Uterus (tissue), 2 donors: ENCODE data around the gene TACR1.

ENCODE experiments used
- CTCF ChIP-seq, 4 experiments: fragments of 200-600 bp in 2 of 4; fragments of 450-650 bp in 2 of 4; sonication (generic) in 2 of 4; IDR thresholded peaks; one replicate each; pipeline ENCODE4 v1.5.1; 2016 to 2019; ENCODE audit warnings: antibody characterized with exemption in 4 of 4, mild to moderate bottlenecking in 2 of 4, moderate library complexity in 1 of 4
- POLR2A ChIP-seq, 2 donors: fragments of 450-650 bp; IDR thresholded peaks; one replicate each; pipeline ENCODE4 v1.6.1; 2016; ENCODE audit warnings: antibody characterized with exemption in 2 of 2, mild to moderate bottlenecking in 1 of 2, moderate library complexity in 1 of 2

- no peak for TF ChIP-seq CTCF (IDR thresholded peaks at IDR 0.05)
- TF ChIP-seq POLR2A (IDR thresholded peaks at IDR 0.05) = no peak
Measured at GRCh38 chr2:75044291-75044690, 155.0 kb downstream of the TACR1 start.
